ENCODE data around the gene PPP1R36. TPM values are rescaled to one million over a fixed set of nuclear protein-coding genes. Genes with fewer than 3 reads are reported as not detected.

PPP1R36 gene, protein sequence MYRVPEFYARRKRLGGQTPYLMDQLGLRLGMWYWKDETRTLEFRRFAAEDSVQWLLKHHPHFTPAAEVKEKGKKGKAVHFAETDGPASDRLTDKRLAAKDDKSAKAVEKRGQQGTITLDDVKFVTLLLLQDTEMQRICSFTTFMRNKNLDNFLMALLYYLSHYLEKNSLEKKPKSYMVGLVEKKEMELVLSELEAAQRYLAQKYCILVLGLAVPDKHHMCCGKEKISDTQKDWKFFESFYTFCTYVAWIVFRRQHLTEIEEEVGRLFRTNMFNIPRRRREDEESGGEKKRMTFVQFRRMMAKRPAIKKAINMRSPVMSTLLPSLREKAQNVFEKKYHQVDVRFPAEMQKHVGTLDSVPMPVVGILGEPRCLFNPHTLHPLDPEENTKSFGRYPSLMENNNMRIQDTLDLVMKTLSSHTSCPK
- total RNA-seq, result 0.27 and 0.85 TPM in 2 replicates

GRCh38 chr14:64549791-64550620 lies at the start of gene PPP1R36:
PPP1R36 (plus strand) TSS chr14:64549961; CDS start chr14:64549998, 37 bp downstream.

DNA sequence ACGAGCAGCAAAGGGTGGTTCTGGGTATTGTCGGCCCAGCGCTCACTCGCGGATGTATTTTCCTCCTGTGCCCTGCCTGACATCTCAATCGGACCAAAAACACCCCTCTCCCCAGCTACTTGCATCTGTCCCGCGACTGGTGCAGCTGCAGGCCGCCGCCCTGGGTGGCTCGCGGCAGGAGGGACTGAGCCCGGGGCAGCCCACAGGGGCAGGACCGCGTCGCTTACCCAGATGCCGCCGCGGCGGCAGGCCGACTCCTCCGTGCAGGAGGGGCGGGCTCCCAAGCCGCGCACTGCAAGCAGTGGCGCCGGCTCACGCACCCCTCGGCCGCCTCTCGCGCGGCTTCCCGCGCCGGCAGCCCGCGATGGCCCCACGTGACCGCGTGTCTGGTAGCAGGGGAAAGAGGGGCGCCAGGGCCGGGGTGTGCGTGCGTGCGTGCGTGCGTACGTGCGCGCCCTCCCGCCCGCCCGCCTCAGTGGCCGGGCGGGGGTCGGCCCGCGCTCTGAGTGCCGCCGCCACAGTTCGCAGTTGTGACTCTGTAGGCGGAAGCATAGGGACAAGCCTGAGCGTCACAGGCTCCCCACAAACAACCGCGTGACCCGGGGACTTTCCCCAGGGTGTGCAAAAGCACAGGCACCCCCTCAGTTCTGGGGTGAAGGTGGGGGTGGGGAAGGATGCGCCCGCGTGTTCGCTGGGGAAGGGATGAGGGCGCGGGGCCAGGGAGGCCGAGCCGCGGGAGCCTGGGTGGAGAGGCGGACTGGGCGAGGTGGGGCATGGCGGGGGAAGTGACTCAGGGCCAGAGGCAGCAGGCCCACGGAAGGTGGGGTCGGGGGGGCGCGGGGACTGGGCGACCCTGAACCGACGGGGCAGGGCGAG lies 46.1 kb upstream of the PPP1R36 start, which contains the start of gene ZBTB25:
ZBTB25 (minus strand) TSS at position 405 of the 876 bp plus-strand sequence. CDS start 13,305 bp downstream, outside the sequence.

DNA sequence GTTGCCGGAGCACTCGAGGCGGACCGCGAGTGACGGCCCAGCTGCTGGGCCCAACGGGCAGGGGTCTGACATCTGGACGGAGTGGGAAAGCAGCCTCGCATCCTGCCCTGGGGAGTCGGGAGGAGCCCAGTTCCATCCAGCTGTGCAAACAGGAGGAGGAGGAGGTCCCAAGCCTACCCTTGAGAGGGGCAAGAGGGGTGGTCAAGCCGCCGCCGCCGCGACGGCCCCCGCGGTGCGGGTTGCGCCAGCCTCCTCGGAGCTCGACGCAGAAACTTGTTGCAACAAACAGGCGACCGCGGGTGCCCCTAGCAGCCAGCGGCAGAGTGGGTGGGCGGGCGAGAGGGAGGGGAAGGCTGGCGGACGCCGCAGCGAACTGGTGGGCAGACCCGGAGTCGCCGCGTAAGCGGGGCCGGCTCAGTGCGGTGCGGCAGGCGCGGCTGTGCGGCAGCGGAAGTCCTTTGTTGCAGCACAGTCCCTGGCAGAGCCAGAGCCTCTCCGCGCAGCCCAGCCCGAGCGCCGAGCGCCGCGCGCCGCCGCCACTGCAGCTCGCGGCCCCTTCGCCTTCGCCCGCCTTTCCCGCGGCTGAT lies 45.4 kb upstream of the PPP1R36 start, which contains the start of gene ZBTB1:
ZBTB1 (plus strand) TSS at position 461 of the 587 bp plus-strand sequence. CDS start 16,735 bp downstream, outside the sequence.

GRCh38 chr14:64540208-64541202 lies 9.3 kb upstream of the PPP1R36 start, which contains the start of gene HSPA2:
HSPA2 (plus strand) TSS chr14:64540741; CDS start chr14:64540850, 109 bp downstream.

Other genes starting within 250 kb of the PPP1R36 start
- 46.1 and 58.2 TPM in 2 replicates for gene MTHFD1, start 161.6 kb upstream of the PPP1R36 start, total RNA-seq
- 0.28 and 0.36 TPM in 2 replicates for gene AKAP5, start 84.5 kb upstream of the PPP1R36 start, total RNA-seq
- 2.3 and 5.5 TPM in 2 replicates for gene ZBTB25, start 46.1 kb upstream of the PPP1R36 start, total RNA-seq
- gene ZBTB1, start 45.2 kb upstream of the PPP1R36 start, total RNA-seq, result 37.9 and 43.4 TPM in 2 replicates
- gene HSPA2, start 9.2 kb upstream of the PPP1R36 start, total RNA-seq, result 2.7 and 7.9 TPM in 2 replicates
- gene PLEKHG3, start 154.5 kb downstream of the PPP1R36 start, total RNA-seq, result 3.6 and 5.2 TPM in 2 replicates

All from endothelial cell of coronary artery (primary cell).